HCT116 (cell line): Measurements from ENCODE around the gene HSPA12B. TPM values are rescaled to one million over a fixed set of nuclear protein-coding genes. Genes with fewer than 3 reads are reported as not detected.

Source experiments
- ATAC-seq: fragments of 200-7000 bp; cut with Tn5 transposase; 2 replicates; pipeline ENCODE4 v1.9.1; 2020; ENCODE audit warnings: mild to moderate bottlenecking, moderate library complexity
- BruUV-seq: library from RNA; stranded (reverse); fragments of 400-500 nt; replicated peaks from 2 replicates; lab custom pipeline; 2021; lab: Mats Ljungman, UMichigan
- CTCF ChIA-PET: fragments of 300-600 bp; sonication (Branson Sonifier 250); formaldehyde crosslinking; loops from one replicate; lab custom pipeline; 2021; ENCODE audit warnings: antibody characterized with exemption; lab: Charles Lee
- POLR2A ChIA-PET: fragments of 300-600, 350-600 bp; sonication (Branson Sonifier 250); formaldehyde crosslinking; loops from one replicate; lab custom pipeline; 2021; ENCODE audit warnings: antibody characterized with exemption; lab: Charles Lee
- RAD21 ChIA-PET, 2 experiments: fragments of 300-600 bp; sonication (Branson Sonifier 250); formaldehyde crosslinking; loops; one replicate each; lab custom pipeline; 2023; ENCODE audit warnings: low total read pairs in 2 of 2; ENCODE audit not compliant: uncharacterized antibody in 2 of 2, unreplicated experiment in 2 of 2, low non-redundant PET in 1 of 2; lab: Charles Lee
- DNase-seq: peaks from one replicate; pipeline ENCODE4 v3.0.0-alpha.2; 2010; ENCODE audit warnings: low read depth, low spot score
- H2AFZ ChIP-seq: fragments of 200-600 bp; shearing (Covaris generic), sonication (generic); 2 replicates; pipeline ENCODE4 v1.6.1; 2017; ENCODE audit warnings: low read depth, mixed run types, mixed read lengths, antibody characterized with exemption, low read length; ENCODE audit not compliant: poor library complexity, severe bottlenecking
- H3K27ac ChIP-seq: 2 replicates; pipeline ENCODE4 v1.5.1; 2012; ENCODE audit warnings: low read depth, low read length
- H3K27me3 ChIP-seq: fragments of 200-600 bp; sonication (generic); 2 replicates; pipeline ENCODE4 v1.6.1; 2016; ENCODE audit warnings: mixed run types, low read length, mixed read lengths; ENCODE audit not compliant: insufficient read depth
- H3K36me3 ChIP-seq, 2 experiments: fragments of 200-500 bp in 1 of 2; fragments of 200-600 bp in 1 of 2; sonication (Bioruptor generic) in 1 of 2; sonication (generic) in 1 of 2; 2 replicates each; pipeline versions ENCODE4 v1.5.1 to v1.6.1; 2014 to 2016; ENCODE audit warnings: low read length in 2 of 2, inconsistent platforms in 1 of 2, mixed read lengths in 1 of 2, mixed run types in 1 of 2; ENCODE audit not compliant: insufficient read depth in 2 of 2, control insufficient read depth in 1 of 2
- H3K4me1 ChIP-seq, 2 experiments: fragments of 200-600 bp in 1 of 2; sonication (generic) in 1 of 2; 2 replicates each; pipeline versions ENCODE4 v1.5.1 to v1.6.1; 2012 to 2017; ENCODE audit warnings: low read length in 2 of 2, inconsistent platforms in 1 of 2, mild to moderate bottlenecking in 1 of 2, mixed read lengths in 1 of 2, mixed run types in 1 of 2, moderate library complexity in 1 of 2; ENCODE audit not compliant: insufficient read depth in 2 of 2, control insufficient read depth in 1 of 2
- H3K4me2 ChIP-seq: fragments of 200-600 bp; sonication (generic); 2 replicates; pipeline ENCODE4 v1.6.1; 2017; ENCODE audit warnings: mixed run types, low read length, mixed read lengths
- H3K4me3 ChIP-seq, 2 experiments: fragments of 200-600 bp in 1 of 2; sonication (generic) in 1 of 2; replicated peaks in 1 of 2; 2 replicates each; pipeline ENCODE4 v1.5.1; 2011 to 2016; ENCODE audit warnings: low read length in 2 of 2, control low read depth in 1 of 2, low read depth in 1 of 2, mild to moderate bottlenecking in 1 of 2, mixed read lengths in 1 of 2, mixed run types in 1 of 2
- H3K79me2 ChIP-seq: fragments of 200-600 bp; sonication (generic); 2 replicates; pipeline ENCODE4 v1.6.1; 2017; ENCODE audit warnings: mild to moderate bottlenecking, mixed run types, low read length, moderate library complexity, mixed read lengths; ENCODE audit not compliant: insufficient read depth
- H3K9ac ChIP-seq: fragments of 200-600 bp; sonication (generic); 2 replicates; pipeline ENCODE4 v1.6.1; 2016; ENCODE audit warnings: low read length, mixed read lengths
- H3K9me2 ChIP-seq: fragments of 200-600 bp; sonication (generic), shearing (Covaris generic); 2 replicates; pipeline ENCODE4 v1.6.1; 2017; ENCODE audit warnings: mixed run types, mild to moderate bottlenecking, moderate library complexity; ENCODE audit not compliant: insufficient read depth
- H3K9me3 ChIP-seq, 2 experiments: fragments of 200-500 bp in 1 of 2; fragments of 200-600 bp in 1 of 2; sonication (Bioruptor generic) in 1 of 2; sonication (generic) in 1 of 2; 2 replicates each; pipeline ENCODE4 v1.6.1; 2014 to 2017; ENCODE audit warnings: low read length in 2 of 2, mixed read lengths in 2 of 2, inconsistent platforms in 1 of 2, low read depth in 1 of 2, mild to moderate bottlenecking in 1 of 2, mixed run types in 1 of 2, moderate library complexity in 1 of 2; ENCODE audit not compliant: control insufficient read depth in 1 of 2, insufficient read depth in 1 of 2
- H4K20me1 ChIP-seq: fragments of 200-600 bp; sonication (generic), shearing (Covaris generic); 2 replicates; pipeline ENCODE4 v1.6.1; 2017; ENCODE audit warnings: mixed run types, mild to moderate bottlenecking, moderate library complexity; ENCODE audit not compliant: insufficient read depth
- ATF3 ChIP-seq: IDR thresholded peaks from 2 replicates; pipeline ENCODE4 v1.6.1; 2012
- EGR1 ChIP-seq: IDR thresholded peaks from 2 replicates; pipeline ENCODE4 v1.6.1; 2012; ENCODE audit warnings: low read depth
- EZH2phosphoT487 ChIP-seq: fragments of 200-600 bp; IDR thresholded peaks from 2 replicates; pipeline ENCODE4 v1.6.1; 2018; ENCODE audit warnings: antibody characterized with exemption, borderline replicate concordance
- FOSL1 ChIP-seq: IDR thresholded peaks from 2 replicates; pipeline ENCODE4 v1.6.1; 2012; ENCODE audit warnings: low read depth
- JUND ChIP-seq: IDR thresholded peaks from 2 replicates; pipeline ENCODE4 v1.6.1; 2012
- POLR2A ChIP-seq: IDR thresholded peaks from 2 replicates; pipeline ENCODE4 v1.7.0; 2011; ENCODE audit warnings: borderline replicate concordance; ENCODE audit not compliant: insufficient read depth, insufficient read length; ENCODE audit errors: extremely low read depth
- POLR2AphosphoS5 ChIP-seq: IDR thresholded peaks from 2 replicates; pipeline ENCODE4 v1.6.1; 2011; ENCODE audit warnings: mild to moderate bottlenecking, low read depth, low read length, moderate library complexity
- SIN3A ChIP-seq: IDR thresholded peaks from 2 replicates; pipeline ENCODE4 v1.6.1; 2012; ENCODE audit warnings: low read depth
- YY1 ChIP-seq: IDR thresholded peaks from 2 replicates; pipeline ENCODE4 v1.6.1; 2011; ENCODE audit warnings: low read length, low read depth, moderate library complexity, mild to moderate bottlenecking; ENCODE audit not compliant: insufficient replicate concordance; ENCODE audit errors: extremely low read depth
- ZBTB33 ChIP-seq: IDR thresholded peaks from 2 replicates; pipeline ENCODE4 v1.6.1; 2011; ENCODE audit warnings: mild to moderate bottlenecking, low read length, moderate library complexity; ENCODE audit not compliant: insufficient replicate concordance; ENCODE audit errors: extremely low read depth
- ZFX ChIP-seq: fragments of 450-650 bp; IDR thresholded peaks from 2 replicates; pipeline ENCODE4 v1.6.1; 2017
- intact Hi-C: fragments of 100-400 bp; cut with micrococcal nuclease; formaldehyde crosslinking; loops from 2 replicates; pipeline ENCODE4 v1.10.0; 2022
- total RNA-seq: library from RNA; stranded (reverse); gene quantifications from one replicate; pipeline ENCODE4 v1.2.1, GENCODE V29; 2021; ENCODE audit not compliant: unreplicated experiment

HSPA12B gene
- total RNA-seq, 1 experiment from 2014 or later: not detected

GRCh38 chr20:3699037-3699436, 33.4 kb upstream of the HSPA12B start:
- RAD21 ChIA-PET: no interaction called here
- no peak overlapping the region for H2AFZ ChIP-seq
- H3K9ac ChIP-seq: no peak overlapping the region
- POLR2A ChIA-PET: no interaction called here
- no TSS peak for BruUV-seq
- TF ChIP-seq POLR2A (no peak), EGR1 (no peak), EZH2phosphoT487 (no peak), SIN3A (no peak), JUND (no peak), ZBTB33 (no peak), ZFX (no peak), ATF3 (no peak), YY1 (no peak), FOSL1 (no peak), POLR2AphosphoS5 (no peak)
- intact Hi-C loops: no loop called here
- no peaks in the 10 kb centered on the region for H3K9me2 ChIP-seq
- no peak for ATAC-seq
- no peak for DNase-seq
- H3K4me1 ChIP-seq: no peaks in the 10 kb centered on the region
- no peaks in the 10 kb centered on the region for H3K79me2 ChIP-seq
- no peaks in the 10 kb centered on the region; a peak in 1 of 4 replicates for H3K9me3 ChIP-seq
- H3K27me3 ChIP-seq: no peaks in the 10 kb centered on the region
- H4K20me1 ChIP-seq: no peaks in the 10 kb centered on the region
- no peak overlapping the region for H3K4me3 ChIP-seq
- H3K4me2 ChIP-seq: no peak overlapping the region
- no peaks in the 10 kb centered on the region for H3K36me3 ChIP-seq
- H3K27ac ChIP-seq: no peak overlapping the region
- CTCF ChIA-PET: interaction anchor here (3.1 kb wide), 1 partner anchor 12 kb away, joined by 16 read pairs; no protein-coding TSS in a partner anchor
